ENCODE data around the gene IDE.
A peak's percentile ranks its signal among the peaks of the same experiment; 100 is the strongest.

Gene IDE

DNA sequence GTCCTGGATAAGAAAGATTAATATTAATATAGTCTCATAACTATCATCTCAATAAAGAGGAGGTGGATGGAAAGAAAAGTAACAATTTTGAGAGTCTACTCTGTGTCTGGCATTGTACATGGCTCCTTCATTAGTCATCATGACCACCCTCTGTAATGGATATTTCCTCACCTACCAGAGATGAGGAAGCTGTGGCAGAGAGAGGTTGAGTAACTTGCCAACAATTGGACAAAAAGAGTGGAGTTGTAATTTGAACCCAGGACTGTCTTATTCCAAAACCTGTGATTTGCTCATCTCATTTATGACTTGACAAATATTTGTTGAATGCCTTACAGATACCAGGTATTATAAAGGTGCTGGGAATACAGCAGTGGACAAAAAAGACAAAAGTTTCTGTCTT lies 2.1 kb upstream of the IDE start:
- Histone ChIP-seq H3K9ac (ENCODE audit: low read depth, low read length) (no peak overlapping the region), H4K20me1 (ENCODE audit: insufficient read depth, low read length) (peaks cover 10% of the 10 kb centered on the region; the same call in 1 of the 2 replicates), H3K79me2 (ENCODE audit: insufficient read depth, low read length) (peaks cover 32% of the 10 kb centered on the region), H2AFZ (ENCODE audit: low read depth, low read length) (no peak overlapping the region), H3K9me3 (ENCODE audit: insufficient read depth, low read length, severe bottlenecking) (no peaks in the 10 kb centered on the region), H3K4me2 (ENCODE audit: insufficient read depth, low read length) (no peak overlapping the region), H3K27ac (ENCODE audit: low read length) (no peak overlapping the region), H3K27me3 (ENCODE audit: insufficient read depth, low read length, poor library complexity) (no peaks in the 10 kb centered on the region), H3K4me1 (ENCODE audit: insufficient read depth, low read length) (peaks cover 31% of the 10 kb centered on the region), H3K4me3 (ENCODE audit: low read depth in 1 of 2, low read length in 2 of 2) (no peak overlapping the region), H3K36me3 (ENCODE audit: insufficient read depth, low read length) (peaks cover 2% of the 10 kb centered on the region; the same call in 1 of the 2 replicates)
- DNase-seq (no peak), ATAC-seq (ENCODE audit: insufficient read depth, low read depth) (no peak)
- TF ChIP-seq EZH2 (IDR thresholded peaks at IDR 0.05; ENCODE audit: borderline replicate concordance, low read depth, low read length, severe bottlenecking) (no peak), CTCF (IDR thresholded peaks at IDR 0.05; ENCODE audit: borderline replicate concordance, extremely low read depth, low read length, poor library complexity, severe bottlenecking) (no peak)

DNA sequence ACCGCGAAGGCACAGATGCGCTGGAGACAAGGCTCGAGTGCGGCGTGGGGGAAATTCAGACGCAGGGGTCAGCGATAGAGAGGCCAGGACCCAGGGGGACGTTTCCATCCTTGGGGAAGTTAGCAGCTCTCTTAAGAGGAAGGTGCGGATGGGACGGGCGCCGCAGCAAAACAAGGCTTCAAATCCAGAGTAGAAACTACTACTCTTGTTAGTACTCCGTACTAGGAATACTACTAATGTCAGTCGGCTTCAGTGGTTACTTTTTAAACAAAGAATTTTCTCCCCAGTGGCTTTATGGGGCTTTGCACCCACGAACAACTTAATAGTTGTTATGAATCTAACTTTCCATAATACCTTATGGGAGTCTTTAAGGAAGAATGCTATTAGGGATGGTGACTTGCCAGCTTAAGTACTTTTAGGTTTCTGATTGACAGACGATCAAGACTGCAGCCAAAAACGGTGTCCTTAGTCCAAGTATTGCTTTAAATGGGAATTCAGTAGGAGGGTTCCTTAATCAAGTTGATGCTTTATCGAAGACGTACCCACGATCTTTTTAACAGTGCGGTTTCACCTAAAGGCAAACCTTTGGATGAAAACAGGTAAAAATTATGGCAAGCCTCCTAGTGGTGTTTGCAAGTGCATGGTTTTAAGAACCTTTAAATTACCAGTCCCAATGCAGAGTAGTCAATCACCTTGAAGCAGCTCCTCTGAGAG lies 812 bp upstream of the IDE start:
- H3K4me1 ChIP-seq (ENCODE audit: insufficient read depth, low read length): peaks cover 31% of the 10 kb centered on the region
- peak; percentile 31 for ATAC-seq (ENCODE audit: insufficient read depth, low read depth)
- H3K9ac ChIP-seq (ENCODE audit: low read depth, low read length): peak overlapping the region; percentile 93
- H3K27ac ChIP-seq (ENCODE audit: low read length): peak overlapping the region; percentile 91; the same call in 1 of the 2 replicates
- peaks cover 3% of the 10 kb centered on the region; the same call in 1 of the 2 replicates for H3K36me3 ChIP-seq (ENCODE audit: insufficient read depth, low read length)
- H3K4me2 ChIP-seq (ENCODE audit: insufficient read depth, low read length): peak overlapping the region; percentile 90
- no peaks in the 10 kb centered on the region for H3K9me3 ChIP-seq (ENCODE audit: insufficient read depth, low read length, severe bottlenecking)
- H3K27me3 ChIP-seq (ENCODE audit: insufficient read depth, low read length, poor library complexity): no peaks in the 10 kb centered on the region
- H3K4me3 ChIP-seq (ENCODE audit: low read depth in 1 of 2, low read length in 2 of 2): peak overlapping the region; percentile 76 to 95
- H2AFZ ChIP-seq (ENCODE audit: low read depth, low read length): peak overlapping the region; percentile 100
- no peak for DNase-seq
- TF ChIP-seq EZH2 (IDR thresholded peaks at IDR 0.05; ENCODE audit: borderline replicate concordance, low read depth, low read length, severe bottlenecking) (no peak), CTCF (IDR thresholded peaks at IDR 0.05; ENCODE audit: borderline replicate concordance, extremely low read depth, low read length, poor library complexity, severe bottlenecking) (no peak)
- H3K79me2 ChIP-seq (ENCODE audit: insufficient read depth, low read length): peaks cover 41% of the 10 kb centered on the region
- peaks cover 12% of the 10 kb centered on the region; the same call in 1 of the 2 replicates for H4K20me1 ChIP-seq (ENCODE audit: insufficient read depth, low read length)

GRCh38 chr10:92573091-92573797 lies 649 bp downstream of the IDE start:
- Histone ChIP-seq H3K27me3 (ENCODE audit: insufficient read depth, low read length, poor library complexity) (no peaks in the 10 kb centered on the region), H3K4me3 (ENCODE audit: low read depth in 1 of 2, low read length in 2 of 2) (peak overlapping the region; percentile 76 to 95), H3K27ac (ENCODE audit: low read length) (peak overlapping the region; percentile 91), H3K9ac (ENCODE audit: low read depth, low read length) (peak overlapping the region; percentile 93), H3K79me2 (ENCODE audit: insufficient read depth, low read length) (peaks cover 54% of the 10 kb centered on the region), H3K4me2 (ENCODE audit: insufficient read depth, low read length) (peak overlapping the region; percentile 90), H2AFZ (ENCODE audit: low read depth, low read length) (peak overlapping the region; percentile 100), H3K4me1 (ENCODE audit: insufficient read depth, low read length) (peaks cover 31% of the 10 kb centered on the region), H4K20me1 (ENCODE audit: insufficient read depth, low read length) (peaks cover 12% of the 10 kb centered on the region; the same call in 1 of the 2 replicates), H3K9me3 (ENCODE audit: insufficient read depth, low read length, severe bottlenecking) (no peaks in the 10 kb centered on the region), H3K36me3 (ENCODE audit: insufficient read depth, low read length) (peaks cover 11% of the 10 kb centered on the region)
- DNase-seq (peak; percentile 43), ATAC-seq (ENCODE audit: insufficient read depth, low read depth) (peak; percentile 42)
- no peak for TF ChIP-seq EZH2 (IDR thresholded peaks at IDR 0.05; ENCODE audit: borderline replicate concordance, low read depth, low read length, severe bottlenecking)
- peak; percentile 6 for TF ChIP-seq CTCF (IDR thresholded peaks at IDR 0.05; ENCODE audit: borderline replicate concordance, extremely low read depth, low read length, poor library complexity, severe bottlenecking)

Data from DND-41 (cell line).